Panc1 (cell line): Measurements from ENCODE around the gene TIMP1. TPM values are rescaled to one million over a fixed set of nuclear protein-coding genes. Genes with fewer than 3 reads are reported as not detected.
A peak's percentile ranks its signal among the peaks of the same experiment; 100 is the strongest.

Source experiments
- ATAC-seq: fragments of 200-7000 bp; cut with Tn5 transposase; 2 replicates; pipeline ENCODE4 v1.9.1; 2020; ENCODE audit warnings: mild to moderate bottlenecking, moderate library complexity
- BruUV-seq: library from RNA; stranded (reverse); fragments of 400-500 nt; replicated peaks from 2 replicates; lab custom pipeline; 2021; lab: Mats Ljungman, UMichigan
- CTCF ChIA-PET: fragments of 300-600 bp; sonication (Branson Sonifier 250); formaldehyde crosslinking; loops from one replicate; lab custom pipeline; 2022; ENCODE audit warnings: antibody characterized with exemption; lab: Charles Lee
- POLR2A ChIA-PET: fragments of 300-600 bp; sonication (Branson Sonifier 250); formaldehyde crosslinking; loops from one replicate; lab custom pipeline; 2022; ENCODE audit warnings: antibody characterized with exemption; lab: Charles Lee
- DNase-seq: peaks from one replicate; pipeline ENCODE4 v3.0.0-alpha.2; 2010; ENCODE audit warnings: low read depth, low spot score
- H3K27ac ChIP-seq: 2 replicates; pipeline ENCODE4 v1.5.1; 2011; ENCODE audit warnings: mild to moderate bottlenecking, low read length, inconsistent platforms
- H3K27me3 ChIP-seq: fragments of 200-500 bp; sonication (Bioruptor generic); 2 replicates; pipeline ENCODE4 v1.6.0; 2014; ENCODE audit warnings: low read length, inconsistent platforms; ENCODE audit not compliant: control insufficient read depth, insufficient read depth
- H3K36me3 ChIP-seq: fragments of 200-500 bp; sonication (Bioruptor generic); 2 replicates; pipeline ENCODE4 v1.5.1; 2014; ENCODE audit warnings: inconsistent platforms, mild to moderate bottlenecking, low read length, moderate library complexity; ENCODE audit not compliant: control insufficient read depth, insufficient read depth
- H3K4me1 ChIP-seq: 2 replicates; pipeline ENCODE4 v1.5.1; 2011; ENCODE audit warnings: inconsistent platforms, mild to moderate bottlenecking, low read length, moderate library complexity; ENCODE audit not compliant: control insufficient read depth, insufficient read depth
- H3K4me3 ChIP-seq, 2 experiments: 2 replicates each; pipeline ENCODE4 v1.5.1; 2011 to 2012; ENCODE audit warnings: low read depth in 2 of 2, low read length in 2 of 2, mild to moderate bottlenecking in 2 of 2, inconsistent platforms in 1 of 2, moderate library complexity in 1 of 2
- H3K9me3 ChIP-seq: fragments of 200-500 bp; sonication (Bioruptor generic); 2 replicates; pipeline ENCODE4 v1.5.1; 2014; ENCODE audit warnings: low read depth, mild to moderate bottlenecking, inconsistent platforms, low read length, moderate library complexity; ENCODE audit not compliant: control insufficient read depth, insufficient read depth
- POLR2AphosphoS5 ChIP-seq: IDR thresholded peaks from 2 replicates; pipeline ENCODE4 v1.6.1; 2012; ENCODE audit warnings: mild to moderate bottlenecking, low read depth, low read length, moderate library complexity
- SIN3A ChIP-seq: IDR thresholded peaks from 2 replicates; pipeline ENCODE4 v1.6.1; 2012; ENCODE audit warnings: low read depth, mild to moderate bottlenecking, low read length, moderate library complexity, borderline replicate concordance; ENCODE audit not compliant: insufficient read depth
- TCF7L2 ChIP-seq: IDR thresholded peaks from 2 replicates; pipeline ENCODE4 v1.6.1; 2011; ENCODE audit warnings: mild to moderate bottlenecking, low read depth, low read length, inconsistent platforms
- in situ Hi-C: cut with HindIII; loops from 2 replicates; pipeline ENCODE4 v1.10.0; 2016; ENCODE audit warnings: low sequenced_read_pairs, low pct_unique_long_range_greater_than_20kb
- intact Hi-C: fragments of 100-400 bp; cut with micrococcal nuclease; formaldehyde crosslinking; loops from one replicate; pipeline ENCODE4 v1.10.0; 2022; ENCODE audit not compliant: unreplicated experiment
- total RNA-seq: library from RNA; stranded (reverse); gene quantifications from one replicate; pipeline ENCODE4 v1.2.1, GENCODE V29; 2021; ENCODE audit not compliant: unreplicated experiment
- TF ChIP-seq, protein P1 (sequence below), 2 experiments: IDR thresholded peaks; 2 replicates each; pipeline ENCODE4 v1.6.1; 2011 to 2012; ENCODE audit warnings: low read depth in 2 of 2, control low read depth in 1 of 2, low read length in 1 of 2, mild to moderate bottlenecking in 1 of 2, moderate library complexity in 1 of 2; ENCODE audit not compliant: insufficient read depth in 1 of 2
- TF ChIP-seq, protein P2 (sequence below): fragments of 450-650 bp; IDR thresholded peaks from 2 replicates; pipeline ENCODE4 v1.5.1; 2017; ENCODE audit warnings: mild to moderate bottlenecking

Gene TIMP1
- total RNA-seq, 1 experiment from 2014 or later, result 131 TPM

DNA sequence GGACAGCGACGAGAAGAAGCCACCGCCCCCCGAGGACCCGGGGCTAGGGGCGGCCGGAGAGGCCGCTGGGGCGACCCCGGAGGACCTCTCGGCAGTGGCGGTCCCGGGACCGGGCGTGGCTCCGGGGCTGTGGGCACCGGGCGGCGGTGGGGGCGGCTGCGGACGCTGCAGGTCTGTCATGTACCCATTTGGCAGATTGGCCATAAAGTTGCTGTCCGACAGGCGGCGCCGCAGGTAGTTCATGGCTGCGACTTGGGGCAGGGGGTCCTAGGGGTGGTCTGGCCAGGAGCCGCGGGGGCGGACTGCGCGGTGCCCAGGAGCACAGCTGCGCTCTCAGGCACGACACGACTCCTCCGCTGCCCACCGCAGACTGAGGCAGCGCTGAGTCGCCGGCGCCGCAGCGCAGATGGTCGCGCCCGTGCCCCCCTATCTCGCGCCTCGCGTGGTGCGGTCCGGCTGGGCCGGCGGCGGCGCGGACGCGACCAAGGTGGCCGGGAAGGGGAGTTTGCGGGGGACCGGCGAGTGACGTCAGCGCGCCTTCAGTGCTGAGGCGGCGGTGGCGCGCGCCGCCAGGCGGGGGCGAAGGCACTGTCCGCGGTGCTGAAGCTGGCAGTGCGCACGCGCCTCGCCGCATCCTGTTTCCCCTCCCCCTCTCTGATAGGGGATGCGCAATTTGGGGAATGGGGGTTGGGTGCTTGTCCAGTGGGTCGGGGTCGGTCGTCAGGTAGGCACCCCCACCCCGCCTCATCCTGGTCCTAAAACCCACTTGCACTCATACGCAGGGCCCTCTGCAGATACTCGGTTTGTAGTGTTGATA, 37.5 kb downstream of the TIMP1 start, which contains the start of gene SYN1:
TSS of gene SYN1 (minus strand) at position 372 of the 817 bp plus-strand sequence. CDS start at position 243, 129 bp downstream.
- no peaks in the 10 kb centered on the region for H3K9me3 ChIP-seq
- H3K27me3 ChIP-seq, result no peaks in the 10 kb centered on the region; the same call in 1 of the 2 replicates
- ChIA-PET POLR2A (no interaction called here), CTCF (no interaction called here)
- in situ Hi-C loops (no loop called here), intact Hi-C loops (no loop called here)
- no peaks in the 10 kb centered on the region for H3K4me1 ChIP-seq
- no peak within 1 kb of the TSS for H3K27ac ChIP-seq
- no TSS peak for BruUV-seq
- TF ChIP-seq, protein P1, sequence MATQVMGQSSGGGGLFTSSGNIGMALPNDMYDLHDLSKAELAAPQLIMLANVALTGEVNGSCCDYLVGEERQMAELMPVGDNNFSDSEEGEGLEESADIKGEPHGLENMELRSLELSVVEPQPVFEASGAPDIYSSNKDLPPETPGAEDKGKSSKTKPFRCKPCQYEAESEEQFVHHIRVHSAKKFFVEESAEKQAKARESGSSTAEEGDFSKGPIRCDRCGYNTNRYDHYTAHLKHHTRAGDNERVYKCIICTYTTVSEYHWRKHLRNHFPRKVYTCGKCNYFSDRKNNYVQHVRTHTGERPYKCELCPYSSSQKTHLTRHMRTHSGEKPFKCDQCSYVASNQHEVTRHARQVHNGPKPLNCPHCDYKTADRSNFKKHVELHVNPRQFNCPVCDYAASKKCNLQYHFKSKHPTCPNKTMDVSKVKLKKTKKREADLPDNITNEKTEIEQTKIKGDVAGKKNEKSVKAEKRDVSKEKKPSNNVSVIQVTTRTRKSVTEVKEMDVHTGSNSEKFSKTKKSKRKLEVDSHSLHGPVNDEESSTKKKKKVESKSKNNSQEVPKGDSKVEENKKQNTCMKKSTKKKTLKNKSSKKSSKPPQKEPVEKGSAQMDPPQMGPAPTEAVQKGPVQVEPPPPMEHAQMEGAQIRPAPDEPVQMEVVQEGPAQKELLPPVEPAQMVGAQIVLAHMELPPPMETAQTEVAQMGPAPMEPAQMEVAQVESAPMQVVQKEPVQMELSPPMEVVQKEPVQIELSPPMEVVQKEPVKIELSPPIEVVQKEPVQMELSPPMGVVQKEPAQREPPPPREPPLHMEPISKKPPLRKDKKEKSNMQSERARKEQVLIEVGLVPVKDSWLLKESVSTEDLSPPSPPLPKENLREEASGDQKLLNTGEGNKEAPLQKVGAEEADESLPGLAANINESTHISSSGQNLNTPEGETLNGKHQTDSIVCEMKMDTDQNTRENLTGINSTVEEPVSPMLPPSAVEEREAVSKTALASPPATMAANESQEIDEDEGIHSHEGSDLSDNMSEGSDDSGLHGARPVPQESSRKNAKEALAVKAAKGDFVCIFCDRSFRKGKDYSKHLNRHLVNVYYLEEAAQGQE (IDR thresholded peaks at IDR 0.05; ENCODE audit: insufficient read depth in 1 of 2, low read depth in 2 of 2, low read length in 1 of 2), result peak; percentile 96 to 100
- TF ChIP-seq, protein P2, sequence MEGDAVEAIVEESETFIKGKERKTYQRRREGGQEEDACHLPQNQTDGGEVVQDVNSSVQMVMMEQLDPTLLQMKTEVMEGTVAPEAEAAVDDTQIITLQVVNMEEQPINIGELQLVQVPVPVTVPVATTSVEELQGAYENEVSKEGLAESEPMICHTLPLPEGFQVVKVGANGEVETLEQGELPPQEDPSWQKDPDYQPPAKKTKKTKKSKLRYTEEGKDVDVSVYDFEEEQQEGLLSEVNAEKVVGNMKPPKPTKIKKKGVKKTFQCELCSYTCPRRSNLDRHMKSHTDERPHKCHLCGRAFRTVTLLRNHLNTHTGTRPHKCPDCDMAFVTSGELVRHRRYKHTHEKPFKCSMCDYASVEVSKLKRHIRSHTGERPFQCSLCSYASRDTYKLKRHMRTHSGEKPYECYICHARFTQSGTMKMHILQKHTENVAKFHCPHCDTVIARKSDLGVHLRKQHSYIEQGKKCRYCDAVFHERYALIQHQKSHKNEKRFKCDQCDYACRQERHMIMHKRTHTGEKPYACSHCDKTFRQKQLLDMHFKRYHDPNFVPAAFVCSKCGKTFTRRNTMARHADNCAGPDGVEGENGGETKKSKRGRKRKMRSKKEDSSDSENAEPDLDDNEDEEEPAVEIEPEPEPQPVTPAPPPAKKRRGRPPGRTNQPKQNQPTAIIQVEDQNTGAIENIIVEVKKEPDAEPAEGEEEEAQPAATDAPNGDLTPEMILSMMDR, result peak; percentile 39
- TF ChIP-seq SIN3A (0 out of 2 replicates have a peak, but pooled peaks have one; percentile 45), TCF7L2 (peak; percentile 62), POLR2AphosphoS5 (no peak)
- no peaks in the 10 kb centered on the region for H3K36me3 ChIP-seq
- DNase-seq, result no peak
- H3K4me3 ChIP-seq, result peak within 1 kb of the TSS; percentile 40 to 49
- peak; percentile 85 for ATAC-seq

DNA sequence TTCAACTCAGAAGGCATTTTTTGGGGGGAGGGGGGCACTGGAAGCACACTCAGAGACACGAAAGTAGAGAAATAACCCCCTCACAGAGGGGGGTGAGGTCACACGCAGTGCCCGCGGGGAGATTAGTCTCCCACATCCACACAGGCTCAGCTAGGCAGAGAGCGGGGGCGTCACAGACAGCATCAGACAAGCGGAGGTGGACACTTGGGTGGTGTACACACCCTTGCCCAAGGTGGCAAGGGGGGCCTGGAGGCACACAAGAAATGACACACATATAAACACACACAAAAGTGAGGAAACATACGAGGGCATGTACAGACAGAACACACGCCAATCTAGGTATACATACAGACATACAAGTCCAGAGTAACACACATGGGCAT, 38.1 kb downstream of the TIMP1 start:
- no TSS peak for BruUV-seq
- Histone ChIP-seq H3K9me3 (no peaks in the 10 kb centered on the region), H3K4me1 (no peaks in the 10 kb centered on the region), H3K27ac (no peak overlapping the region), H3K36me3 (no peaks in the 10 kb centered on the region), H3K27me3 (no peaks in the 10 kb centered on the region; the same call in 1 of the 2 replicates), H3K4me3 (no peak overlapping the region)
- no peak for TF ChIP-seq SIN3A
- ATAC-seq (no peak), DNase-seq (no peak)
- ChIA-PET POLR2A (no interaction called here), CTCF (no interaction called here)
- intact Hi-C loops (no loop called here), in situ Hi-C loops (no loop called here)

DNA sequence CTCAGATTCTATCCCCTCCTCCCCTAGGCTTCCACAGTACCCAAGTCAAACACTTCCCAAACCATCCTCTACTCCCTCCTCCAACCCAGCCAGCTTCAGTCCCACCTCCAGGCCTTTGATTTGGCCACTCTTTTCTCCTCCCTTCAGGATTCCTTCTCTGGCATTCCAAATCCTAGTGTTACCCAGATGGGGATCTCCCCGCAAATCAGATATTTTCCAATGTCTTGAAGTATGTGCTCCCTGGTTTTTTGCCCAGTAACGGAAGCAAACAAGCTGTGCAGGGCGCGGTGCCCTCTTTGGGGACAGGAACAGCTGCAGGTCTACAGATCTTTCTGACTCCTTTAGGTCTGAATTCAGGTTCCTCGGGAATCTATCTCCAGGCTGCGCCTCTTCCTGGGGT, 39.6 kb downstream of the TIMP1 start:
- ChIA-PET POLR2A (no interaction called here), CTCF (no interaction called here)
- TF ChIP-seq, protein P1 (IDR thresholded peaks at IDR 0.05; ENCODE audit: insufficient read depth in 1 of 2, low read depth in 2 of 2, low read length in 1 of 2), result no peak
- TF ChIP-seq POLR2AphosphoS5 (no peak), SIN3A (no peak), TCF7L2 (no peak)
- TF ChIP-seq, protein P2, result no peak
- BruUV-seq, result no TSS peak
- in situ Hi-C loops (no loop called here), intact Hi-C loops (no loop called here)
- H3K27ac ChIP-seq, result no peak overlapping the region
- H3K36me3 ChIP-seq, result no peaks in the 10 kb centered on the region
- no peaks in the 10 kb centered on the region for H3K9me3 ChIP-seq
- H3K4me1 ChIP-seq, result no peaks in the 10 kb centered on the region
- H3K4me3 ChIP-seq, result no peak overlapping the region
- DNase-seq, result no peak
- no peak for ATAC-seq
- no peaks in the 10 kb centered on the region; the same call in 1 of the 2 replicates for H3K27me3 ChIP-seq
